Ramos (cell line): ENCODE measurements around the gene HS3ST3A1.

Source experiments
- in situ Hi-C: fragments of 300-500 bp; cut with MboI; formaldehyde crosslinking; loops from one replicate; pipeline ENCODE4 v1.14.3; 2022; ENCODE audit warnings: low sequenced_read_pairs; ENCODE audit not compliant: unreplicated experiment

HS3ST3A1 gene

DNA sequence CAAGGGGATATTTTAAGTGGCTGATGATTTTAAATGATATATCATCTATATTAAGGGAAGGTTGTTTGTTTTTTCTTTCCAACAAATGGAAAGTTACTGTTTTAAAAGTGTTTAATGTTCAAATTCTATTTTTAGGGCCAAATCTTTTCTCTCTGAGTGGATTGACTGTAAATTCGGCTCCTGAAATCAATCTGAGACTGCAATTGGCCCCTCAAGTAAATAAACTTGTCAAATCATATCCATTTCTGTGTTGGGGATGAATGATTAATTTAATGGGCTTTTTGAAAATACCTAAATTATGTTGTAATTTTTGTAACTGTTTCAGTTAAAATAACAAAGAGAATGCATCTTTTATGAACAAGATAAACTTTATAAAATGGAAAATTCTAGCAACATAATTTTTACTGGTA lies 2.6 kb downstream of the HS3ST3A1 start:
- in situ Hi-C loops = loop anchor here (10.0 to 25.0 kb wide), 2 partner anchors 713 to 1326 kb away; partner anchors contain the start of gene HS3ST3B1

DNA sequence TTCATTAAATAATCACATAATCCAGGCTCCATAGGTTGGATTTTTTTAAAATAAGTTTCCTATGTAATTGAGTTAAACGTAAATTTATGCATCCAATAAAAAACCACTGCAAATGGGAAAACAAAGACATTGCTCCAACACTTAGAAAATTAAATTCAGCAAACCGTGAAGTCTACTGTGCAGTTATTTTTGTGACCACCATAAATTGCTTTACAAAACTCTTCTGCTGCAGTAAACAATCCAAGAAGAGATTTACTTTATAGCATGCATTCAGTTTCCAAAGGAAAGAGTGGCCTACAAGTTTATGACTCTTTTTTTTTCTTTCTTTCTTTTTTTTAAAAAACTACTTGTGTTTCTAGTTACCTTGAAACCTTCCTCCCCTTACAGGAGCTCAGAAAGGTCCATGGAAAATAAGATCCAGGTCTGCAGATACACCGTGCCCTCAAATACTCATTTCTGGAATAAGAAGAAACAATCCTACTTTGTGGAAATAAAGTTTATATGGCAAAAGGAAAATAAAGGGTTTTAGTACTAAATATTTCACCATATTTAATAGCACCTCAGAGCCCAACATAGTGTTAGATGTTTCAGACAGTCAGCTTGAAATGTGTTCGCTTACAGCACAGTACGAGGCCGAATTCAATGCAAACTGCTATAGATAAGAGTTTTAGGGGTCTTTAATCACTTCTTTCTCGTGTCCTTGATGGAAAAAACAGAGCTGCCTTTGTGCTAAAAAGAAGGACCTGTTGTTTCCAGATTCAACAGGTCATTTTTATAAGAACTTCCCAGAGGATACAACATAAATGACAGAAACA lies 3.2 kb downstream of the HS3ST3A1 start:
- in situ Hi-C loops = loop anchor here (10.0 to 25.0 kb wide), 2 partner anchors 714 to 1326 kb away; partner anchors contain the start of gene HS3ST3B1

- in situ Hi-C loops = loop anchor here (10.0 to 25.0 kb wide), 2 partner anchors 714 to 1327 kb away; partner anchors contain the start of gene HS3ST3B1
Observed at GRCh38 chr17:13597723-13598347, 3.9 kb downstream of the HS3ST3A1 start.

- in situ Hi-C loops = loop anchor here (10.0 to 25.0 kb wide), 2 partner anchors 716 to 1328 kb away; partner anchors contain the start of gene HS3ST3B1
Observed at GRCh38 chr17:13596241-13596923, 5.3 kb downstream of the HS3ST3A1 start.

- in situ Hi-C loops = loop anchor here (10.0 to 25.0 kb wide), 2 partner anchors 717 to 1329 kb away; partner anchors contain the start of gene HS3ST3B1
Observed at GRCh38 chr17:13595599-13595899, 6.2 kb downstream of the HS3ST3A1 start.

DNA sequence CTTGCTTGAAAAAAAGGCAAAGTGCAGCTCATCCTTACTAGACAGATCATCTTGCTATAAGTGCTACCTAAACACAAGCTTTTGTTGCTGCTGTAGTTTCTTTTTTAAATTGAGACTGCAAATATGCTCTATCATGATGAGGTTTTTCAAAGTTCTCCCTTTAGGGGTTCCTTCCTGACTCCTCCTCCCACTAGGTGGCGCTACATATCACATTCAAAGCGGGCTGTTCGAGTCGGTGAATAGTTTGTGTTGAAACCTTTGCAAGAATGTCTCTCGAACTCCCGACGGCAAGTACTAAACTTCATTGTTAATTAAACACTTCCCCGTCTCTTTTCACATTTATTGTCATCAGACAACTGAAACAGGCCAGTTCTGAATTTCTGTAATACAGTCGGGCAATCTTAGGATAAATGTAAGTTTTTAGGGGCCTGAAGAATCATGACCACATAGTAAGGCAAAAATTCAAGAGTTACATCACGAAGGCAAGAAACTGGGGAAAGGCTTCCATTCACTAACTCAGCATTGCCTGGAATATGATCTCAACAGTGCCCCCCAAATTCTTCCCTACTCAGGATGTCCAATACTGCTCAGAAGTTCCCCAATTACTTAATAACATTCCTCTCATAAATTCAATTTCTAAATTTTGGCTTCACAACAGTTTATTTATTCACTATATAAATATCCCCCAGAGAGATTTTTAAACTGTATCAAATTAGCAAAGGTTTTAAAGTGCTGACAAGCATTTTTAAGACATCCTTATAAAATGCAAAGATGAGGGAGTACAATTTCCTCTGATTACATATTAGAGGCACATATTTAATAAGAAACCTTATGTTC lies 6.7 kb downstream of the HS3ST3A1 start:
- in situ Hi-C loops = loop anchor here (10.0 to 25.0 kb wide), 2 partner anchors 717 to 1330 kb away; partner anchors contain the start of gene HS3ST3B1

DNA sequence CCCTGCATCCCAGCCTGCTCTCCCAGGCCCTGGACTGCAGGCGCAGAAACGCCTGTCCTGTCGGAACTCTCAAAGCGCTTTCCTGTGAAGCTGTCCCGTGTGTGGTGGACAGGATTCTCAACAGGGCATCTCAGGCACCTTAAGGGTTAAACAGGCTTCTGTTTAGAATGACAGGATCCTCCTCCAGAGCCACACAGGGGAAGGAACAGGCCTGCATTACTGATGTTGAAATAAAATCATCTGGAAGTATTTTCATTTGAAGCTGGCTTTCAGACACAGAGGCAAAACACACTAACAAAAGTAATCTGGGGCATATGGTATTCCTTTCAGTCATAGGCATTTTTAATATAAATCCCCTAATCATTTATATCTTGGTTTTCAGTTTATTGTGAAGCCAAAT lies 7.4 kb downstream of the HS3ST3A1 start:
- in situ Hi-C loops = loop anchor here (10.0 to 25.0 kb wide), 2 partner anchors 718 to 1330 kb away; partner anchors contain the start of gene HS3ST3B1

DNA sequence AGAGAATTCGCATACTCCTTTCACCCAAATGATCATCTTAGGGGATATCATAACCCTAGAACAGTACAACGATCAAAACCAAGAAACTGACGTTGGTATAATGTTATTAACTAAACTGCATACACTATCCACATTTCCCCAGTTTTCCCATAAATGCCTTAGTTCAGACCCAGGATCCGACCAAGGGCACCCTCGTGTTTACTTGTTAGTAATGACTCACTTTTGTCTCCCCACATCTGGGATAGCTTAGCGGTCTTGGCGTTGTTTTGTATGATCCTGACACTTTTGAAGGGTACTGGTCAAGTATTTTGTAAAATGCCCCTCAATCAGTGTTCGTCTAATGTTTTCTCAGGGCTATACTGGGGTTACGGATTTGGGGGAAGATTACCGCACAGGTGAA lies 8.0 kb downstream of the HS3ST3A1 start:
- in situ Hi-C loops = loop anchor here (10.0 to 25.0 kb wide), 2 partner anchors 719 to 1331 kb away; partner anchors contain the start of gene HS3ST3B1

GRCh38 chr17:13593021-13593751 lies 8.5 kb downstream of the HS3ST3A1 start:
- in situ Hi-C loops = loop anchor here (10.0 to 25.0 kb wide), 2 partner anchors 719 to 1332 kb away; partner anchors contain the start of gene HS3ST3B1

DNA sequence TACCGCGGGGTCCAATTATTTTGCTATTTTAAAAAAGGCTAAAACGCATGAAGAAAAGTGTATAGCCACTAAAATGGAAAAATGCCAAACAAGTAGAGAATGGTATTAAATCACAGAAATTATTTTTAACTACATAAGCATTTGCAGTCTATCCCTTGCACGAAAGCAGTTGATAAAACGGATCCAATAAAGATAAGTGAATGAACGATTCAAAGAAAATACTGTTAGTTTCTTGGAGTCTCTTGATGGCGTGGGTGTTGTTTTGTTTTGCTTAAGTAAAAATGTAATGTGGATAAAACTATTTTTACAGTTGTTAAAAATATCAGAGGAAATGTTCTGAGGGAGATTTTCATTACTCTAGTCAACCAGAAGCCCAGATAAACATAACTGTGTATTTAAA lies 9.3 kb downstream of the HS3ST3A1 start:
- in situ Hi-C loops = loop anchor here (10.0 to 25.0 kb wide), 2 partner anchors 720 to 1332 kb away; partner anchors contain the start of gene HS3ST3B1

DNA sequence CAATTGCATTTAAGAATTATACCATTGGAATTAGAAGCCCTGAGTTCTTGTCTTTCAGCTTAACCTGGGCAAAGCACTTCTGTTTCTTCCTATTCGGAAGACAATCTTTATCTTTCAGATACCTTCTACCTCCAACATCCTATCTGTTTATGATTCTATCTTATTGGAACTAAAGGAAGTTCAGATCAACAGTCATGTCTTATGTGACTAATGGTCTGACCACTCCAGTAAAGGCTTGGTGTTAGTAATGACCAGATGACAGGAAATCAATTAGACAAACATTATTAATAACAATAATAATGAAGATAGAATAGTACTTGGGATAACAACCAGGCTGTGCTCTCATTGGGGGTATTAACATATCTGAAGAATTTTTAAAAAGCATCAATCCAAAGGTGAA lies 11.3 kb downstream of the HS3ST3A1 start:
- in situ Hi-C loops = loop anchor here (10.0 to 25.0 kb wide), 2 partner anchors 722 to 1334 kb away; partner anchors contain the start of gene HS3ST3B1

GRCh38 chr17:13589658-13590057 lies 12.1 kb downstream of the HS3ST3A1 start:
- in situ Hi-C loops = loop anchor here (10.0 to 25.0 kb wide), 2 partner anchors 723 to 1335 kb away; partner anchors contain the start of gene HS3ST3B1

DNA sequence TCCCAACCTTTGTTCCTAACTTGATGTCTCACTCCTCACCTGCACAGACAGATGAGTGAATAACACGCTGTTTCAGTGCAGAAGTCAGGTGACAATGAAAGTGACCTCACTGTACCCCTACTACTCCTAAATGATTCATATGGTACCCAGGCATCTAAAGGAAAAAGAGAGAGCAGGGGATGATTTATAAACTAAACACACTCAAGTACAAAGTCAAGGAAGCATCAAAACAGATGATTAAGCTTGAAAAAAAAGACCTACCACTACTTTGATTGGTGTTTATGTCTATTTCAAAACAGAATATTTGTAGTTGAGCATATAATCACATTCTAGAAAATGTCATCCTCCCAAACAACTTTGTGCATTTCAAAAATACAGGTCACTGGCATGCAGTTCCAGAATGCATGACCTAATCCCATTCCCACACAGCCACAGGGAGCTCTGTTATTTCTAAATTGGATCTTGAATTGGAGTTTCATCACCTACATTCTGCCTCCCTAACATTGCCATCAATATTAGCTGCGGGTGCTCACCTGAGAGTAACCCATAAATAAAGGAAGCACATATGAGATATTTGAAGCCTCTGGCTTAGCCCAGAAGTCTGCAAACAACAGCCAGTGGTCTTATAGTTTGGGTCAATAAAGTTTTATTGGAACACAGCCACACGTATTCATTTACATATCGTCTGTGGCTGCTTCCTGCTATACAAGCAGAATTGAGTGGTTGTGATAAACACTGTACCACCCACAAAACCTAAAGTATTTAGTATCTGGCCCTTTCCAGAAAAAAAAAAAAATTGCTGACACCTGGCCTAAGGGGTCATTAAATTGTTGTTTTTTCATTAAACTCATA lies 14.0 kb downstream of the HS3ST3A1 start:
- in situ Hi-C loops = loop anchor here (25.0 kb wide), 1 partner anchor 725 kb away; the partner anchor contains the start of gene HS3ST3B1

DNA sequence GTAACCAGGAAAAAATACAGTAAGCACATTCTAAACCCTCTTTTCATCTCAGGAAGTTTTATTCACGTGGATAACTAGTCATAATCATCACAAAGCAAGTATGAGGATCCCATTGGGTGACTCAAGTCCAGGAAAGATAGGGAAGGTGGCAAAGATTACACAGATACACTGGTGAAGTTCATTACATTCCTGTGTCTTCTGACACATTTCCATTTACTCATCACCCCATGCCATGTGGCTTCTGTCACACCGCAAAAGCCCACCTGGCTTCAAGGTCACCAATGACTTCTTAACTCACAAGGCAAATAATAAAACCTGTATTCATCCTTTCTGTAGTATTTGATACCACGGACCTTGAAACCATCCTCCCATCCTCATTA lies 17.0 kb downstream of the HS3ST3A1 start:
- in situ Hi-C loops = loop anchor here (25.0 kb wide), 1 partner anchor 728 kb away; the partner anchor contains the start of gene HS3ST3B1

DNA sequence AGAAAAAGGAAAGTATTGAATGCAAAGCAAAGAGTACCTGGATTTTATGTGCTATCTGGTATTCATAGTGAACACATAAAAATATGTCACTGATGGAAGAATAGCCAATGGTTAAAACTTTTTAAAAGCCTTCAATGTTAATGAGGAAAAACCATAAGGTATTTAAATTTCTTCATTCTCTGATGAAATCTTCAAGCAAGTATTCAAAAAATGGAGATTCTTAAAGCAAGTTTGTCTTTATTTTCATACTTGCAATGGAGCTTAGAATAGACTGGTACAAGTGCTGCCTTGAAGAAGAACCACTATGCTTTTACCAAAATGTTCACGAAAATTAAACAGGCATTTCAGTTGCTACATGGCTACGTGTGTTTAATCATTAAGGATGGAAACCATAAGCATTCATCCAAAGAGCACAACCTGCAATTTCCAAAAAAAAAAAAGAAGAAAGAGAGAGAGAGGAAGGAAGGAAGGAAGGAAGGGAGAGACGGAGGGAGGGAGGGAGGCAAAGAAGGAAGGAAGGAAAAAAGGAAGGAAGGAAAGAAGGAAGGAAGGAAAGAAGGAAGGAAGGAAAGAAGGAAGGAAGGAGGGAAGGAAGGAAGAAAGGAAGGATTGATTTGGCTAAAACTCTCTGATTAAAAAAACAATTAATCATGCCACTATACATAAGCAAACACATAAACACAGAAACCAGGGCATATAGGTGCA lies 17.6 kb downstream of the HS3ST3A1 start:
- in situ Hi-C loops = loop anchor here (25.0 kb wide), 1 partner anchor 728 kb away; the partner anchor contains the start of gene HS3ST3B1

GRCh38 chr17:13582776-13583547 lies 18.8 kb downstream of the HS3ST3A1 start:
- in situ Hi-C loops = loop anchor here (25.0 kb wide), 1 partner anchor 729 kb away; the partner anchor contains the start of gene HS3ST3B1
